ENCODE data around the gene NOP53. TPM values are rescaled to one million over a fixed set of nuclear protein-coding genes. Genes with fewer than 3 reads are reported as not detected.

Gene NOP53
- total and polyA plus RNA-seq, 2 of the 13 experiments (the other 11 are each of a cell fraction or from before 2014, with no cell fraction given) = 53.9 to 141 TPM

DNA sequence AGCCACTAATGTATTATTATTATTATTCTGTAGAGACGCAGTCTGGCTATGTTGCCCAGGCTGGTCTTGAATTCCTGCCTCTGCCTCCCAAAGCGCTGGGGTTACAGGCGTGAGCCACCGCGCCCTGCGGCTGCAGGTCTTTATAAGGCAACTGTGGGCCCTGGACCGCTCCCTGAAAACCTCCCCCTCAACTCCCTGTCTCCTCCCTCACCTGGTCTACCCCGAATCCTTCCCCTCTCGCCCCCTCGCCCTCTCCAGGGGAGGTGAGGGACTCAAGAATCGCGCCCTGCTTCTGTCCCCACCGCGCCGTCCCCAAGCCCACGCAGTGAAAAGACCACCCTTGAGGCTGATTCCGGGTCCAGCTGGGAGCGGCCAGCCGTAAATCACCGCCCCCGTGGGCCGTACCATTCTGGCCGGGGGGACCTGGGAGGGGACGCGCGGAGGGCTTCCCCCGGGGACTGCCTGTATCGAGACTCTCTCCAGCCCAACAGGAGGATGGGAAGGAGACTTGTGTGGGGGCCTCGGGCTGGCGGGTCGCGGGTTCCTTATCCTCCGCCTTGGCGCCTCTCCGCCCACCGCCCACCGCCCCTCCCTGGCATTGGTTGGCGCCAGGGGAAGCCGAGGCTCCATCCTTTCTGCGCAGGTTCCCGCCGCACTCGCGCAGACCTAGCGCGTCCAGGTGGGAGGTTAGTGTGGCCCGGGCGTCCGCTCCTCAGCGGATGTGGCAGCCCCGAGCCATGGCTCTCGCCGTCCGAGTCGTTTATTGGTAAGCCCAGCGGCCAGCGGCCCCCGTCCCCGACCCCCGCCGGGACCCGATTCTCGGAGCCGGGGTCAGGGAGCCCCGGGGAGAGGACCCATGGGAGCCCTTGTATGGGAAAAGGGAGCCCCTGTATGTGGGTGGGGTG, 33.0 kb downstream of the NOP53 start, which contains the start of gene SELENOW (continued):
- TF ChIP-seq, protein P1, sequence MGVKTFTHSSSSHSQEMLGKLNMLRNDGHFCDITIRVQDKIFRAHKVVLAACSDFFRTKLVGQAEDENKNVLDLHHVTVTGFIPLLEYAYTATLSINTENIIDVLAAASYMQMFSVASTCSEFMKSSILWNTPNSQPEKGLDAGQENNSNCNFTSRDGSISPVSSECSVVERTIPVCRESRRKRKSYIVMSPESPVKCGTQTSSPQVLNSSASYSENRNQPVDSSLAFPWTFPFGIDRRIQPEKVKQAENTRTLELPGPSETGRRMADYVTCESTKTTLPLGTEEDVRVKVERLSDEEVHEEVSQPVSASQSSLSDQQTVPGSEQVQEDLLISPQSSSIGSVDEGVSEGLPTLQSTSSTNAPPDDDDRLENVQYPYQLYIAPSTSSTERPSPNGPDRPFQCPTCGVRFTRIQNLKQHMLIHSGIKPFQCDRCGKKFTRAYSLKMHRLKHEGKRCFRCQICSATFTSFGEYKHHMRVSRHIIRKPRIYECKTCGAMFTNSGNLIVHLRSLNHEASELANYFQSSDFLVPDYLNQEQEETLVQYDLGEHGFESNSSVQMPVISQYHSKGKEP (CRISPR knock-in tag; IDR thresholded peaks at IDR 0.05) = peak; percentile 22; the same call in 1 of the 2 replicates
- TF ChIP-seq KDM1A (CRISPR knock-in tag; IDR thresholded peaks at IDR 0.05) (0 out of 2 replicates have a peak, but pooled peaks have one; percentile 23), ZZZ3 (CRISPR knock-in tag; IDR thresholded peaks at IDR 0.05; ENCODE audit: borderline replicate concordance) (no peak), MIXL1 (CRISPR knock-in tag; IDR thresholded peaks at IDR 0.05) (no peak), ARNTL (CRISPR knock-in tag; IDR thresholded peaks at IDR 0.05) (no peak), ZBTB3 (CRISPR knock-in tag; IDR thresholded peaks at IDR 0.05; ENCODE audit: borderline replicate concordance, low read depth) (no peak), ZNF629 (CRISPR knock-in tag; conservative IDR thresholded peaks at IDR 0.05) (no peak), KLF11 (CRISPR knock-in tag; IDR thresholded peaks at IDR 0.05) (no peak), ZNF550 (CRISPR knock-in tag; IDR thresholded peaks at IDR 0.05; ENCODE audit: borderline replicate concordance) (no peak; the same call in 1 of the 2 replicates), NCOA1 (CRISPR knock-in tag; IDR thresholded peaks at IDR 0.05) (0 out of 2 replicates have a peak, but pooled peaks have one; percentile 32), ZNF850 (CRISPR knock-in tag; conservative IDR thresholded peaks at IDR 0.05) (no peak), ADNP (CRISPR knock-in tag; IDR thresholded peaks at IDR 0.05) (no peak), ZNF12 (CRISPR knock-in tag; IDR thresholded peaks at IDR 0.05) (no peak)
- TF ChIP-seq, protein P2, sequence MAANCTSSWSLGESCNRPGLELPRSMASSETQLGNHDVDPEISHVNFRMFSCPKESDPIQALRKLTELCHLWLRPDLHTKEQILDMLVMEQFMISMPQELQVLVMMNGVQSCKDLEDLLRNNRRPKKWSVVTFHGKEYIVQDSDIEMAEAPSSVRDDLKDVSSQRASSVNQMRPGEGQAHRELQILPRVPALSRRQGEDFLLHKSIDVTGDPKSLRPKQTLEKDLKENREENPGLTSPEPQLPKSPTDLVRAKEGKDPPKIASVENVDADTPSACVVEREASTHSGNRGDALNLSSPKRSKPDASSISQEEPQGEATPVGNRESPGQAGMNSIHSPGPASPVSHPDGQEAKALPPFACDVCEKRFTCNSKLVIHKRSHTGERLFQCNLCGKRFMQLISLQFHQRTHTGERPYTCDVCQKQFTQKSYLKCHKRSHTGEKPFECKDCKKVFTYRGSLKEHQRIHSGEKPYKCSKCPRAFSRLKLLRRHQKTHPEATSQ (CRISPR knock-in tag; IDR thresholded peaks at IDR 0.05; ENCODE audit: borderline replicate concordance) = no peak
- TF ChIP-seq, protein P3, sequence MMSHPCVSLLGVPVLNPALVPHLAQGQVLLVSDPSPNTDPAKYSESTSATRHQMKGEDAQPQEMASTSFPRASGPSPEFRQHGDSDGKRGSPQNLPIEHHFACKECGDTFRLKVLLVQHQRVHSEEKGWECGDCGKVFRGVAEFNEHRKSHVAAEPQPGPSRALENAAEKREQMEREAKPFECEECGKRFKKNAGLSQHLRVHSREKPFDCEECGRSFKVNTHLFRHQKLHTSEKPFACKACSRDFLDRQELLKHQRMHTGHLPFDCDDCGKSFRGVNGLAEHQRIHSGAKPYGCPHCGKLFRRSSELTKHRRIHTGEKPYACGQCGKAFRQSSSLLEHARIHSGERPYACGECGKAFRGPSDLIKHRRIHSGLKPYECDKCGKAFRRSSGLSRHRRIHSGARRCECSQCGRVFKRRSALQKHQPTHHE (CRISPR knock-in tag; IDR thresholded peaks at IDR 0.05; ENCODE audit: borderline replicate concordance) = peak; percentile 44; the same call in 1 of the 2 replicates
- TF ChIP-seq, protein P4, sequence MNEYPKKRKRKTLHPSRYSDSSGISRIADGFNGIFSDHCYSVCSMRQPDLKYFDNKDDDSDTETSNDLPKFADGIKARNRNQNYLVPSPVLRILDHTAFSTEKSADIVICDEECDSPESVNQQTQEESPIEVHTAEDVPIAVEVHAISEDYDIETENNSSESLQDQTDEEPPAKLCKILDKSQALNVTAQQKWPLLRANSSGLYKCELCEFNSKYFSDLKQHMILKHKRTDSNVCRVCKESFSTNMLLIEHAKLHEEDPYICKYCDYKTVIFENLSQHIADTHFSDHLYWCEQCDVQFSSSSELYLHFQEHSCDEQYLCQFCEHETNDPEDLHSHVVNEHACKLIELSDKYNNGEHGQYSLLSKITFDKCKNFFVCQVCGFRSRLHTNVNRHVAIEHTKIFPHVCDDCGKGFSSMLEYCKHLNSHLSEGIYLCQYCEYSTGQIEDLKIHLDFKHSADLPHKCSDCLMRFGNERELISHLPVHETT (CRISPR knock-in tag; conservative IDR thresholded peaks at IDR 0.05) = no peak
- TF ChIP-seq, protein P5, sequence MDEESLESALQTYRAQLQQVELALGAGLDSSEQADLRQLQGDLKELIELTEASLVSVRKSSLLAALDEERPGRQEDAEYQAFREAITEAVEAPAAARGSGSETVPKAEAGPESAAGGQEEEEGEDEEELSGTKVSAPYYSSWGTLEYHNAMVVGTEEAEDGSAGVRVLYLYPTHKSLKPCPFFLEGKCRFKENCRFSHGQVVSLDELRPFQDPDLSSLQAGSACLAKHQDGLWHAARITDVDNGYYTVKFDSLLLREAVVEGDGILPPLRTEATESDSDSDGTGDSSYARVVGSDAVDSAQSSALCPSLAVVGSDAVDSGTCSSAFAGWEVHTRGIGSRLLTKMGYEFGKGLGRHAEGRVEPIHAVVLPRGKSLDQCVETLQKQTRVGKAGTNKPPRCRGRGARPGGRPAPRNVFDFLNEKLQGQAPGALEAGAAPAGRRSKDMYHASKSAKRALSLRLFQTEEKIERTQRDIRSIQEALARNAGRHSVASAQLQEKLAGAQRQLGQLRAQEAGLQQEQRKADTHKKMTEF (CRISPR knock-in tag; IDR thresholded peaks at IDR 0.05) = peak; percentile 90; the same call in 1 of the 2 replicates
- TF ChIP-seq, protein P6, sequence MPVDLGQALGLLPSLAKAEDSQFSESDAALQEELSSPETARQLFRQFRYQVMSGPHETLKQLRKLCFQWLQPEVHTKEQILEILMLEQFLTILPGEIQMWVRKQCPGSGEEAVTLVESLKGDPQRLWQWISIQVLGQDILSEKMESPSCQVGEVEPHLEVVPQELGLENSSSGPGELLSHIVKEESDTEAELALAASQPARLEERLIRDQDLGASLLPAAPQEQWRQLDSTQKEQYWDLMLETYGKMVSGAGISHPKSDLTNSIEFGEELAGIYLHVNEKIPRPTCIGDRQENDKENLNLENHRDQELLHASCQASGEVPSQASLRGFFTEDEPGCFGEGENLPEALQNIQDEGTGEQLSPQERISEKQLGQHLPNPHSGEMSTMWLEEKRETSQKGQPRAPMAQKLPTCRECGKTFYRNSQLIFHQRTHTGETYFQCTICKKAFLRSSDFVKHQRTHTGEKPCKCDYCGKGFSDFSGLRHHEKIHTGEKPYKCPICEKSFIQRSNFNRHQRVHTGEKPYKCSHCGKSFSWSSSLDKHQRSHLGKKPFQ (CRISPR knock-in tag; IDR thresholded peaks at IDR 0.05; ENCODE audit: insufficient replicate concordance) = peak; percentile 54
